K562 (cell line): ENCODE data around the gene LPAR5. TPM values are rescaled to one million over a fixed set of nuclear protein-coding genes. Genes with fewer than 3 reads are reported as not detected.
A peak's percentile ranks its signal among the peaks of the same experiment; 100 is the strongest.

Experiments used
- CTBP1 ChIP-seq: fragments of 450-650 bp; IDR thresholded peaks from 2 replicates; pipeline ENCODE4 v1.6.1; 2016; ENCODE audit warnings: borderline replicate concordance
- CXXC5 ChIP-seq: fragments of 250-450 bp; sonication (Bioruptor Pico); IDR thresholded peaks from 2 replicates; pipeline ENCODE4 v1.8.0; 2022; ENCODE audit warnings: inconsistent platforms, mild to moderate bottlenecking, moderate library complexity
- DDX20 ChIP-seq: fragments of 450-650 bp; IDR thresholded peaks from 2 replicates; pipeline ENCODE4 v1.6.1; 2016; ENCODE audit warnings: missing genetic modification characterization, low read depth, mild to moderate bottlenecking, missing compliant biosample characterization, moderate library complexity
- HSF4 ChIP-seq: fragments of 250-450 bp; sonication (Bioruptor Pico); IDR thresholded peaks from 2 replicates; pipeline ENCODE4 v2.1.2; 2022; ENCODE audit warnings: mild to moderate bottlenecking, moderate library complexity, borderline replicate concordance
- KDM2B ChIP-seq: fragments of 250-450 bp; sonication (Bioruptor Pico); IDR thresholded peaks from 2 replicates; pipeline ENCODE4 v1.8.0; 2021; ENCODE audit warnings: mild to moderate bottlenecking, moderate library complexity
- LARP7 ChIP-seq: fragments of 450-650 bp; IDR thresholded peaks from 2 replicates; pipeline ENCODE4 v1.6.1; 2016
- NFIC ChIP-seq: fragments of 450-650 bp; IDR thresholded peaks from 2 replicates; pipeline ENCODE4 v1.6.1; 2017; ENCODE audit warnings: mild to moderate bottlenecking, inconsistent platforms
- RAD51 ChIP-seq: fragments of 450-650 bp; IDR thresholded peaks from 2 replicates; pipeline ENCODE4 v1.7.1; 2016; ENCODE audit warnings: low read depth, mild to moderate bottlenecking, borderline replicate concordance
- RBM25 ChIP-seq: fragments of 200-400 bp; formaldehyde crosslinking; IDR thresholded peaks from 2 replicates; pipeline ENCODE4 v1.6.1; 2018; ENCODE audit warnings: low read length, low read depth, moderate library complexity; ENCODE audit not compliant: severe bottlenecking
- SIRT6 ChIP-seq: IDR thresholded peaks from one replicate; pipeline ENCODE4 v1.6.1; 2012; ENCODE audit warnings: low read depth, mild to moderate bottlenecking, control low read depth, inconsistent platforms, low read length, moderate library complexity
- SRF ChIP-seq, 2 experiments: fragments of 250-450, 450-650 bp in 1 of 2; sonication (Bioruptor Pico) in 1 of 2; sonication (generic) in 1 of 2; formaldehyde crosslinking; IDR thresholded peaks; 2 replicates each; pipeline versions ENCODE4 v1.5.0 to v1.5.1; 2020 to 2022; ENCODE audit warnings: mild to moderate bottlenecking in 1 of 2, missing genetic modification reagents in 1 of 2
- ZNF436 ChIP-seq: fragments of 250-450, 450-650 bp; sonication (Bioruptor Pico); formaldehyde crosslinking; IDR thresholded peaks from 2 replicates; pipeline ENCODE4 v1.7.0; 2020; ENCODE audit warnings: mild to moderate bottlenecking
- ZNF764 ChIP-seq: fragments of 250-450 bp; sonication (Bioruptor Pico); IDR thresholded peaks from 2 replicates; pipeline ENCODE4 v1.4.0; 2020; ENCODE audit warnings: low read depth, mild to moderate bottlenecking, moderate library complexity
- ZNF778 ChIP-seq: fragments of 450-650 bp; formaldehyde crosslinking; IDR thresholded peaks from 2 replicates; pipeline ENCODE4 v1.4.0; 2020; ENCODE audit warnings: mild to moderate bottlenecking, moderate library complexity
- polyA plus RNA-seq, 8 experiments: library from polyadenylated mRNA; depleted of rRNA in 4 of 8; stranded (reverse) in 5 of 8; unstranded in 3 of 8; fragments of >200 nt; fragmentation: Nextera tagmentation in 2 of 8; fragmentation: Illumina TruSeq in 1 of 8; extraction: Ambion mirVana in 2 of 8; extraction: Trizol in 1 of 8; gene quantifications; 2 replicates each; pipeline versions ENCODE4 v1.2.1 to v1.2.3, GENCODE V29; 2011 to 2014; ENCODE audit warnings: inconsistent platforms in 1 of 8, missing spikeins in 1 of 8
- total RNA-seq, 7 experiments: library from RNA; depleted of rRNA in 6 of 7; stranded (reverse); fragments of >200 nt in 6 of 7; fragmentation: Illumina TruSeq in 2 of 7; extraction: Trizol in 2 of 7; gene quantifications; 2 replicates each; pipeline versions ENCODE4 v1.2.1 to v1.2.3, GENCODE V29; 2011 to 2021; ENCODE audit warnings: low replicate concordance in 1 of 7
- TF ChIP-seq, protein P1 (sequence below), 2 experiments: fragments of 450-650 bp; formaldehyde crosslinking in 1 of 2; IDR thresholded peaks; 2 replicates each; pipeline versions ENCODE4 v1.4.0 to v1.6.1; 2014 to 2020; ENCODE audit warnings: mild to moderate bottlenecking in 2 of 2, borderline replicate concordance in 1 of 2, low read depth in 1 of 2
- TF ChIP-seq, protein P2 (sequence below): fragments of 450-650 bp; formaldehyde crosslinking; IDR thresholded peaks from 2 replicates; pipeline ENCODE4 v1.4.0; 2022; ENCODE audit warnings: mild to moderate bottlenecking, moderate library complexity
- TF ChIP-seq, protein P3 (sequence below), 3 experiments: fragments of 200-800 bp in 1 of 3; sonication (Bioruptor generic) in 1 of 3; sonication (generic) in 1 of 3; formaldehyde crosslinking in 1 of 3; IDR thresholded peaks; 2 replicates each; pipeline versions ENCODE4 v1.6.1 to v1.8.0; 2016 to 2022; ENCODE audit warnings: mild to moderate bottlenecking in 2 of 3, missing compliant biosample characterization in 2 of 3, missing genetic modification characterization in 2 of 3, missing genetic modification reagents in 1 of 3

LPAR5 gene
- total and polyA plus RNA-seq, 9 of the 15 experiments (the other 6 are each of a cell fraction or from before 2014, with no cell fraction given): 1.3 to 11.7 (median 3.6) TPM

DNA sequence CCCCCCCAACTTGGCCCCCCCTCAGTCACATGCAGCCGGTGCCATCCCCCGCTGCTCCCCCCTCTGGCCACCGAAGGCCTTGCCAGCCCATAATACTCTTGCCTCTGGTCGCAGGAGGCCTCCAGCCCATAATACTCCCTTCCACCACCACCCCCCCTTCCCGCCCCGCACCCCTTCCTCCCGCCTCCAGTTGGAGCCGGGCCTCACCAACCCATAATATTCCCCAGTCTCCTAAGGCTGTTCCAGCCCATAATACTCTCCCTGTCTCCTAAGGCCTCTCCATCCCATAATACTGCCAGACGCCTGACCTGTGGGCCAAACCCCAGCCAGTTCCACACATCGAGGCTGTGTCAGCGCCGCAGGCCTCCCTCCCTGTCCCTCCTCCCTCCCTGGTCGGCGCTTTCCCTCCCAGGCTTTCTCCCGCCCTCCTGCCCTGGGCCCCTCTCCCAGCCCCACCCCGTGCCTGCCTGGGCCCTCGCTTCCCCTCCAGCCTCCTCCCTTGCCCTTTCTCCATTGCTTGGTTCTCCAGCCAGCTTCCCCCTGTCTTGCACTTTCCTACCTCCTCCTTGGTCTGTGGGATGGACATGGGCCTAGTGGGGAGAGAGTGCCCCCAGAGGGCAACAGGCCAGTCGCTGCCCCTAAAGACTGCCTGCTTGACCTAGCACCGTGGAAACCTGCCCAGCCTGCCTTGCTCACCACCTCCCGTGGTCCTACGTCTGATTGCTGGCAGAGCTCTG, 21.8 kb downstream of the LPAR5 start (continued):
- TF ChIP-seq ZNF764 (CRISPR knock-in tag): no peak
- peak; percentile 19; the same call in 1 of the 2 replicates for TF ChIP-seq CTBP1
- TF ChIP-seq KDM2B (CRISPR knock-in tag): no peak
- TF ChIP-seq RBM25: no peak
- TF ChIP-seq RAD51: 0 out of 2 replicates have a peak, but pooled peaks have one; percentile 9
- TF ChIP-seq, protein P1, sequence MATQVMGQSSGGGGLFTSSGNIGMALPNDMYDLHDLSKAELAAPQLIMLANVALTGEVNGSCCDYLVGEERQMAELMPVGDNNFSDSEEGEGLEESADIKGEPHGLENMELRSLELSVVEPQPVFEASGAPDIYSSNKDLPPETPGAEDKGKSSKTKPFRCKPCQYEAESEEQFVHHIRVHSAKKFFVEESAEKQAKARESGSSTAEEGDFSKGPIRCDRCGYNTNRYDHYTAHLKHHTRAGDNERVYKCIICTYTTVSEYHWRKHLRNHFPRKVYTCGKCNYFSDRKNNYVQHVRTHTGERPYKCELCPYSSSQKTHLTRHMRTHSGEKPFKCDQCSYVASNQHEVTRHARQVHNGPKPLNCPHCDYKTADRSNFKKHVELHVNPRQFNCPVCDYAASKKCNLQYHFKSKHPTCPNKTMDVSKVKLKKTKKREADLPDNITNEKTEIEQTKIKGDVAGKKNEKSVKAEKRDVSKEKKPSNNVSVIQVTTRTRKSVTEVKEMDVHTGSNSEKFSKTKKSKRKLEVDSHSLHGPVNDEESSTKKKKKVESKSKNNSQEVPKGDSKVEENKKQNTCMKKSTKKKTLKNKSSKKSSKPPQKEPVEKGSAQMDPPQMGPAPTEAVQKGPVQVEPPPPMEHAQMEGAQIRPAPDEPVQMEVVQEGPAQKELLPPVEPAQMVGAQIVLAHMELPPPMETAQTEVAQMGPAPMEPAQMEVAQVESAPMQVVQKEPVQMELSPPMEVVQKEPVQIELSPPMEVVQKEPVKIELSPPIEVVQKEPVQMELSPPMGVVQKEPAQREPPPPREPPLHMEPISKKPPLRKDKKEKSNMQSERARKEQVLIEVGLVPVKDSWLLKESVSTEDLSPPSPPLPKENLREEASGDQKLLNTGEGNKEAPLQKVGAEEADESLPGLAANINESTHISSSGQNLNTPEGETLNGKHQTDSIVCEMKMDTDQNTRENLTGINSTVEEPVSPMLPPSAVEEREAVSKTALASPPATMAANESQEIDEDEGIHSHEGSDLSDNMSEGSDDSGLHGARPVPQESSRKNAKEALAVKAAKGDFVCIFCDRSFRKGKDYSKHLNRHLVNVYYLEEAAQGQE (IDR thresholded peaks at IDR 0.05; ENCODE audit: borderline replicate concordance): peak; percentile 49; the same call in 1 of the 2 replicates
- TF ChIP-seq, protein P1 (CRISPR knock-in tag; IDR thresholded peaks at IDR 0.05; ENCODE audit: low read depth): no peak
- peak; percentile 43 for TF ChIP-seq CXXC5 (CRISPR knock-in tag)
- TF ChIP-seq ZNF436: no peak
- TF ChIP-seq SRF (CRISPR knock-in tag; IDR thresholded peaks at IDR 0.05): peak in 1 of 2 experiments; percentile 84; a peak in 1 of 4 replicates
- TF ChIP-seq, protein P2, sequence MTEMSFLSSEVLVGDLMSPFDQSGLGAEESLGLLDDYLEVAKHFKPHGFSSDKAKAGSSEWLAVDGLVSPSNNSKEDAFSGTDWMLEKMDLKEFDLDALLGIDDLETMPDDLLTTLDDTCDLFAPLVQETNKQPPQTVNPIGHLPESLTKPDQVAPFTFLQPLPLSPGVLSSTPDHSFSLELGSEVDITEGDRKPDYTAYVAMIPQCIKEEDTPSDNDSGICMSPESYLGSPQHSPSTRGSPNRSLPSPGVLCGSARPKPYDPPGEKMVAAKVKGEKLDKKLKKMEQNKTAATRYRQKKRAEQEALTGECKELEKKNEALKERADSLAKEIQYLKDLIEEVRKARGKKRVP (CRISPR knock-in tag): 0 out of 2 replicates have a peak, but pooled peaks have one; percentile 13
- no peak for TF ChIP-seq NFIC
- TF ChIP-seq DDX20: no peak
- TF ChIP-seq, protein P3, sequence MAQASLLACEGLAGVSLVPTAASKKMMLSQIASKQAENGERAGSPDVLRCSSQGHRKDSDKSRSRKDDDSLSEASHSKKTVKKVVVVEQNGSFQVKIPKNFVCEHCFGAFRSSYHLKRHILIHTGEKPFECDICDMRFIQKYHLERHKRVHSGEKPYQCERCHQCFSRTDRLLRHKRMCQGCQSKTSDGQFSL (CRISPR knock-in tag; IDR thresholded peaks at IDR 0.05): peak; percentile 10; the same call in 1 of the 2 replicates
- TF ChIP-seq, protein P3 (tag; IDR thresholded peaks at IDR 0.05): peak in 1 of 2 experiments; percentile 15; a peak in 1 of 4 replicates
- no peak for TF ChIP-seq HSF4 (CRISPR knock-in tag)
- 0 out of 2 replicates have a peak, but pooled peaks have one; percentile 56 for TF ChIP-seq LARP7
- TF ChIP-seq SIRT6: no peak
- no peak for TF ChIP-seq ZNF778
